Prostate gland (tissue), 2 donors: ENCODE measurements around the gene PLBD2. TPM values are rescaled to one million over a fixed set of nuclear protein-coding genes. Genes with fewer than 3 reads are reported as not detected.

ENCODE experiments used
- DNase-seq: peaks from one replicate; pipeline ENCODE4 v3.0.0-alpha.2; 2019; ENCODE audit warnings: low spot score
- H3K27ac ChIP-seq, 2 donors: fragments of 200-600 bp; sonication (generic); 2 replicates each; pipeline ENCODE4 v1.5.1; 2017 to 2019
- H3K27me3 ChIP-seq: fragments of 200-600 bp; sonication (generic); replicated peaks from 2 replicates; pipeline ENCODE4 v1.5.1; 2019; ENCODE audit not compliant: insufficient read depth
- H3K36me3 ChIP-seq, 2 donors: fragments of 200-600 bp; sonication (generic); 1 replicate in 1 of 2; 2 replicates in 1 of 2; pipeline versions ENCODE4 v1.5.1 to v1.8.1; 2017 to 2019
- H3K4me1 ChIP-seq: fragments of 200-600 bp; sonication (generic); replicated peaks from 2 replicates; pipeline ENCODE4 v1.5.1; 2019
- H3K4me3 ChIP-seq, 2 donors: fragments of 200-600 bp; sonication (generic); 2 replicates each; pipeline ENCODE4 v1.5.1; 2017 to 2019
- H3K9me3 ChIP-seq: fragments of 200-600 bp; sonication (generic); 2 replicates; pipeline ENCODE4 v1.5.1; 2017
- POLR2A ChIP-seq: fragments of 450-650 bp; IDR thresholded peaks from one replicate; pipeline ENCODE4 v1.6.1; 2016; ENCODE audit warnings: antibody characterized with exemption, mild to moderate bottlenecking
- POLR2AphosphoS5 ChIP-seq: sonication (generic); formaldehyde crosslinking; IDR thresholded peaks from one replicate; pipeline ENCODE4 v1.6.1; 2017; ENCODE audit warnings: antibody characterized with exemption
- WGBS: methylation state at CpG from one replicate; pipeline ENCODE4 v1.1.5; 2018; 5-methylcytosine and 5-hydroxymethylcytosine counted together
- intact Hi-C: fragments of 100-400 bp; cut with DNase I; formaldehyde crosslinking; loops from one replicate; pipeline ENCODE4 v1.14.2; 2022
- total RNA-seq, 2 donors: library from RNA; depleted of rRNA; stranded (reverse); fragments of >200 nt; gene quantifications; one replicate each; pipeline ENCODE4 v1.1.0, GENCODE V29; 2016
- TF ChIP-seq, protein P1 (sequence below), 4 experiments: fragments of 200-600 bp in 2 of 4; fragments of 450-650 bp in 2 of 4; sonication (generic) in 2 of 4; IDR thresholded peaks; 1 replicate in 3 of 4; 2 replicates in 1 of 4; pipeline ENCODE4 v1.5.1; 2016 to 2019; ENCODE audit warnings: antibody characterized with exemption in 4 of 4, mild to moderate bottlenecking in 2 of 4, moderate library complexity in 2 of 4

Gene PLBD2
- total RNA-seq, 2 donors from 2014 or later: 48.2 to 114 TPM

DNA sequence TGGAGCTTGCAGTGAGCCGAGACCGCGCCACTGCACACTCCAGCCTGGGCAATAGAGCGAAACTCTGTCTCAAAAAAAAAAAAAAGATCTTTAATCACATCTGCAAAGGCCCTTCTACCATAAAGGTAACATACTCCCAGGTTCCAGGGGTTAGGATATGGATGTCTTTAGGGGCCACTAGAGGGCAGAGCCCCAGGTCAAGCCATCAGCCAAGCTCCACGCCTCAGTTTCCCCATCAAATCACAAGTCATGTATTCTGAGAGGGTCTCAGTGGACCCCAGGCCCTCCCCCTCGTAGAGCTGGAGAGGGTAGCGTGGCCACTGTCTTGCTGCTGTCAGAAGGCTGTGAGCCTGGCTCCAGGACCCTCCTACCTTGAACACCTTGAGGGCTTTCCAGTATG lies 42.2 kb upstream of the PLBD2 start:
- H3K9me3 ChIP-seq: no peaks in the 10 kb centered on the region
- no peaks in the 10 kb centered on the region for H3K27me3 ChIP-seq
- no peak for TF ChIP-seq POLR2A
- no peak for TF ChIP-seq POLR2AphosphoS5
- TF ChIP-seq, protein P1, sequence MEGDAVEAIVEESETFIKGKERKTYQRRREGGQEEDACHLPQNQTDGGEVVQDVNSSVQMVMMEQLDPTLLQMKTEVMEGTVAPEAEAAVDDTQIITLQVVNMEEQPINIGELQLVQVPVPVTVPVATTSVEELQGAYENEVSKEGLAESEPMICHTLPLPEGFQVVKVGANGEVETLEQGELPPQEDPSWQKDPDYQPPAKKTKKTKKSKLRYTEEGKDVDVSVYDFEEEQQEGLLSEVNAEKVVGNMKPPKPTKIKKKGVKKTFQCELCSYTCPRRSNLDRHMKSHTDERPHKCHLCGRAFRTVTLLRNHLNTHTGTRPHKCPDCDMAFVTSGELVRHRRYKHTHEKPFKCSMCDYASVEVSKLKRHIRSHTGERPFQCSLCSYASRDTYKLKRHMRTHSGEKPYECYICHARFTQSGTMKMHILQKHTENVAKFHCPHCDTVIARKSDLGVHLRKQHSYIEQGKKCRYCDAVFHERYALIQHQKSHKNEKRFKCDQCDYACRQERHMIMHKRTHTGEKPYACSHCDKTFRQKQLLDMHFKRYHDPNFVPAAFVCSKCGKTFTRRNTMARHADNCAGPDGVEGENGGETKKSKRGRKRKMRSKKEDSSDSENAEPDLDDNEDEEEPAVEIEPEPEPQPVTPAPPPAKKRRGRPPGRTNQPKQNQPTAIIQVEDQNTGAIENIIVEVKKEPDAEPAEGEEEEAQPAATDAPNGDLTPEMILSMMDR (IDR thresholded peaks at IDR 0.05): no peak
- DNase-seq: no peak
- intact Hi-C loops: loop anchor here (10.0 kb wide), 2 partner anchors 109 to 121 kb away; partner anchors contain the start of gene SDSL
- H3K4me3 ChIP-seq: no peak overlapping the region
- H3K36me3 ChIP-seq: peaks cover 0 to 8% of the 10 kb centered on the region in 2 donors
- no peaks in the 10 kb centered on the region for H3K4me1 ChIP-seq
- WGBS: 96% methylated on average over 7 of the region's 7 CpGs
- no peak overlapping the region for H3K27ac ChIP-seq

DNA sequence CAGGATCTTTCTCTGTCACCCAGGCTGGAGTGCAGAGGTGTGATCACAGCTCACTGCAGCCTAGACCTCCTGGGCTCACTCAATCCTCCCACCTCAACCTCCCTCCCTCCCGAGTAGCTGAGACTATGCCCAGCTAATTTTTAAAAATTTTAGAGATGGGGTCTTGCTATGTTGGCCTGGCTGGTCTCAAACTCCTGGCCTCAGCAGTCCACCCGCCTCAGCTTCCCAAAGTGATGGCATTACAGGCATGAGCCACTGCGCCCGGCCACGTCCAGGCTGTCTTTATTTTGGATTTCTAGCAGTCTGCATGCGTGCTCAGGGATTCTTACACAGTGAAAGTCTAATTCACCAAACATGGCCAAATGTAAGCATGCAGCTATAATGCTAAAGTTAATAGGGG lies 41.3 kb upstream of the PLBD2 start:
- 89% methylated on average over 6 of the region's 6 CpGs for WGBS
- H3K27ac ChIP-seq: no peak overlapping the region
- peaks cover 0 to 8% of the 10 kb centered on the region in 2 donors for H3K36me3 ChIP-seq
- H3K4me1 ChIP-seq: no peaks in the 10 kb centered on the region
- H3K4me3 ChIP-seq: no peak overlapping the region
- intact Hi-C loops: loop anchor here (10.0 kb wide), 2 partner anchors 108 to 122 kb away; partner anchors contain the start of gene SDSL
- TF ChIP-seq POLR2A (no peak), POLR2AphosphoS5 (no peak)
- TF ChIP-seq, protein P1 (IDR thresholded peaks at IDR 0.05): no peak
- no peaks in the 10 kb centered on the region for H3K9me3 ChIP-seq
- no peaks in the 10 kb centered on the region for H3K27me3 ChIP-seq
- no peak for DNase-seq

DNA sequence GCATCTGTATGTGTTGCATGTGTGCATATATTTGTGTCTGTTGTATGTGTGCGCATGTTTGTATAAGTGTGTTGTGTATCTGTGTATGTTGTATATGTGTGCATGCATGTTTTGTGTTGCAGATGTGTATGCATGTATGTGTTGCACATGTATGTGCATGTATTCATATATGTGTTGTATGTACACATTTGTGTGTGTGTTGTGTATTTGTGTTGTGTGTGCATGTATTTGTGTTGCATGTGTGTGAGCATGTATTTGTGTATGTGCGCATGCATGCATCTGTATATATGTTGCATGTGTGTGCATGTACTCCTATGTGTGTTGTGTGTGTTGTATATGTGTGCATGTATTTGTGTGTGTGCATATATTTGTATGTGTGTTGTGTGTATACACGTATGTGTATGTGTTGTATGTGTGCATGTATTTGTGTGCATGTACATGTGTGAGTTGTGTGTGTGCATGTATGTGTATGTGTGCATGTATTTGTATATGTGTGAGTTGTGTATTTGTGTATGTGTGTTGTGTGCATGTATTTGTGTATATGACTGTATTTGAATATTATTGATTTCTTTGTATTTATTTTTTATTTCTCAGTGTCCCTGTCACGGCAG lies 40.2 kb upstream of the PLBD2 start:
- TF ChIP-seq, protein P1 (IDR thresholded peaks at IDR 0.05): no peak
- TF ChIP-seq POLR2AphosphoS5: no peak
- no peak for TF ChIP-seq POLR2A
- H3K27ac ChIP-seq: no peak overlapping the region
- WGBS: 94% methylated on average over 4 of the region's 4 CpGs
- H3K27me3 ChIP-seq: no peaks in the 10 kb centered on the region
- H3K4me3 ChIP-seq: no peak overlapping the region
- H3K9me3 ChIP-seq: no peaks in the 10 kb centered on the region
- H3K4me1 ChIP-seq: no peaks in the 10 kb centered on the region
- no peak for DNase-seq
- intact Hi-C loops: loop anchor here (10.0 kb wide), 2 partner anchors 107 to 123 kb away; partner anchors contain the start of gene SDSL
- H3K36me3 ChIP-seq: peaks cover 0 to 8% of the 10 kb centered on the region in 2 donors

DNA sequence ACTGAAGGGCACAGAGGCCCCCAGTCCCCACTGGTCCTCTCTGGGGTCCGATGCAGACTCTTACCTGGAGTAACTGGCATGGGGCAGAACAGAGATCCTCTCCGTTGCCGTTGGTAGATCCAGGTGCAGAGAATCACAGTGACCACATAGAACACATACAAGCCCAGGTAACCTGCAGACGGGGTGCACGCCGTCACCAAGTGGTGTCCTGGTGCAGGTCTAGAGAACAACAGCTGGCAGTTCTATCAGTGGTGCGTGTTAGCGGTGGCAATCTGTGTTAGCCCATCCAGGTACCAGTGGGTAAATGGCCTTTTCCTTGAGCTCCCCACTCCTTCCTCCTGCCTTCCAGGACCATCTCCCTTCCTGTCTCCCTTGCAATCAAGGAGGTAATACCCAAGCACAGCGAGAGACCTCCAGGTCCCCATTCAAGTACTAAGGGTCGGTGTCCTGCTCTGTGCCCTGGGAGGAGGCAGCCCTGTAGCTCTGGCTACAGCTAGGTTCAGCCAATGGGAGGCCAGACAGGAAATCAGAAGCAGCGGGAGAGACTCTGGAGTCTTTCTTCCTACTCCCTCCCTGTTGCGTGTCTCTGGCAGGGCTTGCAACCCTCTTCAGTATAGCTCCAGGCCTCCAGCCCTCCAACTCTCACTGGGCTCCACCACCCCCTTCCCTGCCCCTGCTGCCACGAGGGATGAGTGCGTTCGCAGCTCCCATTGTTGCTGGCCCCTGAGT lies 39.3 kb upstream of the PLBD2 start:
- no peak overlapping the region for H3K27ac ChIP-seq
- TF ChIP-seq POLR2A (no peak), POLR2AphosphoS5 (no peak)
- TF ChIP-seq, protein P1 (IDR thresholded peaks at IDR 0.05): no peak
- H3K4me3 ChIP-seq: no peak overlapping the region
- H3K4me1 ChIP-seq: no peaks in the 10 kb centered on the region
- no peaks in the 10 kb centered on the region for H3K9me3 ChIP-seq
- no peak for DNase-seq
- H3K36me3 ChIP-seq: peaks cover 0 to 8% of the 10 kb centered on the region in 2 donors
- no peaks in the 10 kb centered on the region for H3K27me3 ChIP-seq
- 92% methylated on average over 15 of the region's 15 CpGs for WGBS
- intact Hi-C loops: loop anchor here (10.0 kb wide), 2 partner anchors 106 to 124 kb away; partner anchors contain the start of gene SDSL
